ENCODE results near the gene DENND5A. TPM values are rescaled to one million over a fixed set of nuclear protein-coding genes. Genes with fewer than 3 reads are reported as not detected.
"Not testable (repeated sequence)": the region's sequence is repeated elsewhere in the genome, so short reads cannot be mapped to it uniquely, and the experiment has no call there.

The DENND5A gene
- total RNA-seq, 8 experiments from 2014 or later: 52.7 to 107 (median 78.1) TPM

DNA sequence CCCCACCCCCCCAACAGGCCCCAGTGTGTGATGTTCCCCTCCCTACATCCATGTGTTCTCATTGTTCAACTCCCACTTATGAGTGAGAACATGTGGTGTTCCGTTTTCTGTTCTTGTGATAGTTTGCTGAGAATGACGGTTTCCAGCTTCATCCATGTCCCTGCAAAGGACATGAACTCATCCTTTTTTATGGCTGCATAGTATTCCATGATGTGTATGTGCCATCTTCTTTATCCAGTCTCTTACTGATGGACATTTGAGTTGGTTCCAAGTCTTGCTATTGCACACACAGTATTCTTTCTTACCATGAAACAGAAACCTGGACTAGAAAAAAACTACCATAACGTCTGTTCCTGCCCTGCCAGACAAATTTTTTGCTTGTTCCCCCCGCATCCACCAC lies 6.9 kb downstream of the DENND5A start:
- in situ Hi-C loops (cut with MboI; ENCODE audit: low pct_unique_long_range_greater_than_20kb in 2 of 9, low sequenced_read_pairs in 9 of 9, unreplicated experiment in 9 of 9); H3K4me3 ChIP-seq; H3K27ac ChIP-seq; ATAC-seq (replicated peaks in 6 of 8); H3K4me1 ChIP-seq (replicated peaks in 1 of 2): not testable (repeated sequence)
- 60 to 100% (median 100%) methylated on average over 1 to 2 of the region's 4 CpGs; no CpG with 5 or more reads in 4 of the 10 experiments for WGBS, 10 experiments

- H3K27ac ChIP-seq: no peak overlapping the region
- WGBS, 10 experiments: 65 to 100% (median 96%) methylated on average over 1 to 3 of the region's 3 CpGs; no CpG with 5 or more reads in 2 of the 10 experiments
- H3K4me3 ChIP-seq: no peak overlapping the region
- in situ Hi-C loops (cut with MboI; ENCODE audit: low pct_unique_long_range_greater_than_20kb in 2 of 9, low sequenced_read_pairs in 9 of 9, unreplicated experiment in 9 of 9): no loop called here
- no peak for ATAC-seq (replicated peaks in 6 of 8)
- no peaks in the 10 kb centered on the region for H3K4me1 ChIP-seq (replicated peaks in 1 of 2)
Measured at GRCh38 chr11:9254416-9254815, 10.7 kb downstream of the DENND5A start.

GRCh38 chr11:9253086-9253485 lies 12.1 kb downstream of the DENND5A start:
- no peaks in the 10 kb centered on the region for H3K4me1 ChIP-seq (replicated peaks in 1 of 2)
- H3K27ac ChIP-seq: no peak overlapping the region
- in situ Hi-C loops (cut with MboI; ENCODE audit: low pct_unique_long_range_greater_than_20kb in 2 of 9, low sequenced_read_pairs in 9 of 9, unreplicated experiment in 9 of 9): no loop called here
- no peak overlapping the region for H3K4me3 ChIP-seq
- no peak for ATAC-seq (replicated peaks in 6 of 8)
- WGBS, 10 experiments: 60 to 100% (median 100%) methylated on average over 1 to 3 of the region's 3 CpGs; no CpG with 5 or more reads in 1 of the 10 experiments

GRCh38 chr11:9251311-9251710 lies 13.8 kb downstream of the DENND5A start:
- no peak overlapping the region for H3K4me3 ChIP-seq
- ATAC-seq (replicated peaks in 6 of 8): peak in 1 of 8 experiments; percentile 24
- H3K27ac ChIP-seq: no peak overlapping the region
- WGBS, 10 experiments: 71 to 100% (median 94%) methylated on average over 1 to 3 of the region's 3 CpGs; no CpG with 5 or more reads in 3 of the 10 experiments
- in situ Hi-C loops (cut with MboI; ENCODE audit: low pct_unique_long_range_greater_than_20kb in 2 of 9, low sequenced_read_pairs in 9 of 9, unreplicated experiment in 9 of 9): no loop called here
- H3K4me1 ChIP-seq (replicated peaks in 1 of 2): no peaks in the 10 kb centered on the region

GRCh38 chr11:9250139-9250582 lies 15.0 kb downstream of the DENND5A start:
- Histone ChIP-seq H3K27ac (no peak overlapping the region), H3K4me3 (no peak overlapping the region), H3K4me1 (replicated peaks in 1 of 2) (no peaks in the 10 kb centered on the region)
- ATAC-seq (replicated peaks in 6 of 8): peak in 3 of 8 experiments; percentile 29 to 82 (median 33)
- in situ Hi-C loops (cut with MboI; ENCODE audit: low pct_unique_long_range_greater_than_20kb in 2 of 9, low sequenced_read_pairs in 9 of 9, unreplicated experiment in 9 of 9): no loop called here
- 41 to 100% (median 62%) methylated on average over 1 to 2 of the region's 2 CpGs; no CpG with 5 or more reads in 2 of the 10 experiments for WGBS, 10 experiments

GRCh38 chr11:9249252-9249651 lies 15.9 kb downstream of the DENND5A start:
- 88 to 100% (median 97%) methylated on average over 1 to 7 of the region's 7 CpGs; no CpG with 5 or more reads in 1 of the 10 experiments for WGBS, 10 experiments
- in situ Hi-C loops (cut with MboI; ENCODE audit: low pct_unique_long_range_greater_than_20kb in 2 of 9, low sequenced_read_pairs in 9 of 9, unreplicated experiment in 9 of 9): no loop called here
- no peaks in the 10 kb centered on the region for H3K4me1 ChIP-seq (replicated peaks in 1 of 2)
- ATAC-seq (replicated peaks in 6 of 8): no peak
- H3K4me3 ChIP-seq: no peak overlapping the region
- H3K27ac ChIP-seq: no peak overlapping the region

DNA sequence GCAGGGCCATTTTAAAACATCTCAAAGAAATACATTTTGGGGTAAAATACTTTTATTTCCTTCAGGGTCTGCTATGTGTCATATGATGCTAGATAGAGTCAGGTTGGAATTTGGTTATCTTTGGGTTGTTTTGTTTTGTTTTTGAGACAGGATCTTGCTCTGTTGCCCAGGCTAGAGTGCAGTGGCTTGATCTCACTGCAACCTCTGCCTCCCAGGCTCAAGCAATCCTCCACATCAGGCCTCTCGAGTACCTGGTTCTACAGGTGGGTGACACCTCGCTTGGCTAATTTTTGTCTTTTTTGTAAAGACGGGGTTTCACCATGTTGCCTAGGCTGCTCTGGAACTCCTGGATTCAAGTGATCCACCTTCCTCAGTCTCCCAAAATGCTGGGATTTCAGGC lies 17.3 kb downstream of the DENND5A start:
- H3K27ac ChIP-seq: no peak overlapping the region
- ATAC-seq (replicated peaks in 6 of 8): no peak
- no peak overlapping the region for H3K4me3 ChIP-seq
- WGBS, 10 experiments: 80 to 100% (median 86%) methylated on average over 1 to 3 of the region's 3 CpGs; no CpG with 5 or more reads in 6 of the 10 experiments
- no peaks in the 10 kb centered on the region for H3K4me1 ChIP-seq (replicated peaks in 1 of 2)
- in situ Hi-C loops (cut with MboI; ENCODE audit: low pct_unique_long_range_greater_than_20kb in 2 of 9, low sequenced_read_pairs in 9 of 9, unreplicated experiment in 9 of 9): no loop called here

GRCh38 chr11:9236242-9236641 lies 28.9 kb downstream of the DENND5A start:
- H3K4me3 ChIP-seq; H3K4me1 ChIP-seq (replicated peaks in 1 of 2); ATAC-seq (replicated peaks in 6 of 8); in situ Hi-C loops (cut with MboI; ENCODE audit: low pct_unique_long_range_greater_than_20kb in 2 of 9, low sequenced_read_pairs in 9 of 9, unreplicated experiment in 9 of 9); H3K27ac ChIP-seq: not testable (repeated sequence)
- WGBS, 10 experiments: 84 to 100% (median 96%) methylated on average over 1 to 10 of the region's 10 CpGs; no CpG with 5 or more reads in 1 of the 10 experiments

- in situ Hi-C loops (cut with MboI; ENCODE audit: low pct_unique_long_range_greater_than_20kb in 2 of 9, low sequenced_read_pairs in 9 of 9, unreplicated experiment in 9 of 9): no loop called here
- Histone ChIP-seq H3K4me1 (replicated peaks in 1 of 2) (peaks cover 11 to 14% of the 10 kb centered on the region in 2 donors), H3K27ac (no peak overlapping the region), H3K4me3 (no peak overlapping the region)
- 60 to 100% (median 94%) methylated on average over 1 to 3 of the region's 3 CpGs; no CpG with 5 or more reads in 1 of the 10 experiments for WGBS, 10 experiments
- peak in 1 of 8 experiments; percentile 28 for ATAC-seq (replicated peaks in 6 of 8)
Measured at GRCh38 chr11:9232482-9232881, 32.7 kb downstream of the DENND5A start.

DNA sequence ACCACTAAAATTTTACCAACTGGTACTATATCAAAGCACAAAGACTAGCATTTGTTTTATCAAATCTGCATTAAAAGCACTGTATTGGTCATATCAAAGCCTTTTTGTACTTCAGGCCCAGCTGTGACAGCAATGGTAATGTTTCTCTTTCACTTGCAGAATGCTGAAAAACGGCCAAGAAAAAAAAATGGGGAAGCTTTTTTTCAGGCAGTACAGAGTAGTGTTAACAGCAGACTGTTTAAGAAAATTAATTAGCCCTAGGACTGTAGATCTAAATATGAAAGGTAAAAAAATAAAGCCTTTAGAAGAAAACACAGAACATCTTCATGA lies 33.3 kb downstream of the DENND5A start:
- H3K4me1 ChIP-seq (replicated peaks in 1 of 2): peaks cover 11 to 14% of the 10 kb centered on the region in 2 donors
- in situ Hi-C loops (cut with MboI; ENCODE audit: low pct_unique_long_range_greater_than_20kb in 2 of 9, low sequenced_read_pairs in 9 of 9, unreplicated experiment in 9 of 9): no loop called here
- H3K27ac ChIP-seq: no peak overlapping the region
- peak in 7 of 8 experiments; percentile 47 to 78 (median 65) for ATAC-seq (replicated peaks in 6 of 8)
- no peak overlapping the region for H3K4me3 ChIP-seq
- WGBS, 10 experiments: 0 to 17% (median 0%) methylated on average over 1 of the region's 1 CpG

GRCh38 chr11:9230296-9230695 lies 34.9 kb downstream of the DENND5A start:
- in situ Hi-C loops (cut with MboI; ENCODE audit: low pct_unique_long_range_greater_than_20kb in 2 of 9, low sequenced_read_pairs in 9 of 9, unreplicated experiment in 9 of 9): no loop called here
- Histone ChIP-seq H3K4me3 (no peak overlapping the region), H3K4me1 (replicated peaks in 1 of 2) (peaks cover 11 to 14% of the 10 kb centered on the region in 2 donors), H3K27ac (no peak overlapping the region)
- no peak for ATAC-seq (replicated peaks in 6 of 8)
- WGBS, 10 experiments: 74 to 95% (median 79%) methylated on average over 1 to 3 of the region's 3 CpGs; no CpG with 5 or more reads in 6 of the 10 experiments

- H3K27ac ChIP-seq: no peak overlapping the region
- ATAC-seq (replicated peaks in 6 of 8): no peak
- WGBS, 10 experiments: 60 to 100% (median 80%) methylated on average over 1 to 5 of the region's 5 CpGs
- in situ Hi-C loops (cut with MboI; ENCODE audit: low pct_unique_long_range_greater_than_20kb in 2 of 9, low sequenced_read_pairs in 9 of 9, unreplicated experiment in 9 of 9): no loop called here
- H3K4me3 ChIP-seq: no peak overlapping the region
- H3K4me1 ChIP-seq (replicated peaks in 1 of 2): peaks cover 11 to 14% of the 10 kb centered on the region in 2 donors
Measured at GRCh38 chr11:9228091-9228490, 37.1 kb downstream of the DENND5A start.

DNA sequence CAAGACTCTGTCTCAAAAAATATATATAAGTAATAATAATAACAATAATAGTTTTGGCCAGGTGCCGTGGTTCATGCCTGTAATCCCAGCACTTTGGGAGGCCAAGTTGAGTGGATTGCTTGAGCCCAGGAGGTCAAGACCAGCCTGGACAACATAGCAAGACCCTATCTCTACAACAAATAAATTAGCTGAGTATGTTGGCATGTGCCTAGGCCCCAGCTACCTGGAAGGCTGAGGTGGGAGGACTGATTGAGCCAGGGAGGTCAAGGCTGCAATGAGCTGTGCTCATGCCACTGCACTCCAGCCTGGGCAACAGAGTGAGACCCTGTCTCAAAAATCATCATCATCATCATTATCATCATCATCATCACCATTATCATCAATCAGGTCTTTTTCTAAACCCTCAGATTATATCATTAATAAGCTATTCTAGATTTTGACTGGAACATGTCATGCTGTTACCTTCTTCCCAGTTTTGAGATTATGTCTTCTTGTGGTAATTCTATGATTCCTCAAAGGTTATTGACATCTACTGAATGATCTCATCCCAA lies 39.3 kb downstream of the DENND5A start:
- WGBS, 10 experiments: 100% methylated on average over 1 of the region's 1 CpG; no CpG with 5 or more reads in 7 of the 10 experiments
- in situ Hi-C loops (cut with MboI; ENCODE audit: low pct_unique_long_range_greater_than_20kb in 2 of 9, low sequenced_read_pairs in 9 of 9, unreplicated experiment in 9 of 9): no loop called here
- Histone ChIP-seq H3K4me1 (replicated peaks in 1 of 2) (peaks cover 10 to 15% of the 10 kb centered on the region in 2 donors), H3K4me3 (no peak overlapping the region), H3K27ac (no peak overlapping the region)
- ATAC-seq (replicated peaks in 6 of 8): no peak

DNA sequence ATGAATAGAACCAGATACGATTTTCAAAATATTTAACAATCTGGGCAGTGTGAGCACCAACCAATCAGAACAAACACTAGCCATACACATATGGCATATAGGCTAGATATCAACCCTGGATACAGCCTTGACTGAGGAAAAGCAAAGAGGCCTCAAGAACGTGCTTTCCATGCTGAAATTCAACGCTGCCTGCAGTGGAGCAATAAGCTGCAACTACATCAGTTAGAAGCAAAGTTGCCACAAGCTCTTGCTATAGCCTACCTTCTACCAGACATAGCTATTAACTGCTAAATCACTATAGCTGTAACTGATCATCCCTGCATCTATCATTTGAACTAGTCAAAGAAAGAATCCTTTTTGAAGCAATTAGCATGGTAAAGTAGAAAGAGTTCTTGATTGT lies 42.5 kb downstream of the DENND5A start:
- ATAC-seq (replicated peaks in 6 of 8): peak in 4 of 8 experiments; percentile 27 to 52 (median 46)
- H3K4me3 ChIP-seq: no peak overlapping the region
- peaks cover 3 to 8% of the 10 kb centered on the region in 2 donors for H3K4me1 ChIP-seq (replicated peaks in 1 of 2)
- in situ Hi-C loops (cut with MboI; ENCODE audit: low pct_unique_long_range_greater_than_20kb in 2 of 9, low sequenced_read_pairs in 9 of 9, unreplicated experiment in 9 of 9): no loop called here
- WGBS, 10 experiments: 41 to 89% (median 62%) methylated on average over 1 to 3 of the region's 3 CpGs; no CpG with 5 or more reads in 1 of the 10 experiments
- H3K27ac ChIP-seq: no peak overlapping the region

All from motor neuron (in vitro differentiated cells).